Chondrocyte (in vitro differentiated cells): ENCODE measurements around the gene DCP2. TPM values are rescaled to one million over a fixed set of nuclear protein-coding genes. Genes with fewer than 3 reads are reported as not detected.
A peak's percentile ranks its signal among the peaks of the same experiment; 100 is the strongest.

Experiments
- DNase-seq: peaks from one replicate; pipeline ENCODE4 v3.0.0; 2021; ENCODE audit warnings: mixed read lengths, low spot score
- H3K27ac Mint-ChIP-seq: one replicate; pipeline ENCODE4 v1.8.0; 2021; ENCODE audit warnings: mild to moderate bottlenecking, moderate library complexity, mixed read lengths; ENCODE audit not compliant: unreplicated experiment
- H3K27me3 Mint-ChIP-seq: 2 replicates; pipeline ENCODE4 v1.8.0; 2021; ENCODE audit warnings: low read depth, mixed read lengths
- H3K36me3 Mint-ChIP-seq: 2 replicates; pipeline ENCODE4 v1.8.0; 2021; ENCODE audit warnings: low read depth, mixed read lengths
- H3K4me1 Mint-ChIP-seq: 2 replicates; pipeline ENCODE4 v1.8.0; 2021; ENCODE audit warnings: low read depth, mild to moderate bottlenecking, mixed read lengths
- H3K4me3 Mint-ChIP-seq: one replicate; pipeline ENCODE4 v1.8.0; 2021; ENCODE audit warnings: mild to moderate bottlenecking, moderate library complexity, mixed read lengths; ENCODE audit not compliant: unreplicated experiment
- H3K9me3 Mint-ChIP-seq: 2 replicates; pipeline ENCODE4 v1.8.0; 2021; ENCODE audit warnings: low read depth, mixed read lengths
- CTCF ChIP-seq: fragments of 200-600 bp; sonication (generic); IDR thresholded peaks from 2 replicates; pipeline ENCODE4 v1.5.0; 2021; ENCODE audit warnings: antibody characterized with exemption, mild to moderate bottlenecking, moderate library complexity
- total RNA-seq: library from RNA; stranded (reverse); gene quantifications from 3 replicates; pipeline ENCODE4 v1.2.1, GENCODE V29; 2021

Gene DCP2
- total RNA-seq, 1 donor from 2014 or later: 40.1 TPM

DNA sequence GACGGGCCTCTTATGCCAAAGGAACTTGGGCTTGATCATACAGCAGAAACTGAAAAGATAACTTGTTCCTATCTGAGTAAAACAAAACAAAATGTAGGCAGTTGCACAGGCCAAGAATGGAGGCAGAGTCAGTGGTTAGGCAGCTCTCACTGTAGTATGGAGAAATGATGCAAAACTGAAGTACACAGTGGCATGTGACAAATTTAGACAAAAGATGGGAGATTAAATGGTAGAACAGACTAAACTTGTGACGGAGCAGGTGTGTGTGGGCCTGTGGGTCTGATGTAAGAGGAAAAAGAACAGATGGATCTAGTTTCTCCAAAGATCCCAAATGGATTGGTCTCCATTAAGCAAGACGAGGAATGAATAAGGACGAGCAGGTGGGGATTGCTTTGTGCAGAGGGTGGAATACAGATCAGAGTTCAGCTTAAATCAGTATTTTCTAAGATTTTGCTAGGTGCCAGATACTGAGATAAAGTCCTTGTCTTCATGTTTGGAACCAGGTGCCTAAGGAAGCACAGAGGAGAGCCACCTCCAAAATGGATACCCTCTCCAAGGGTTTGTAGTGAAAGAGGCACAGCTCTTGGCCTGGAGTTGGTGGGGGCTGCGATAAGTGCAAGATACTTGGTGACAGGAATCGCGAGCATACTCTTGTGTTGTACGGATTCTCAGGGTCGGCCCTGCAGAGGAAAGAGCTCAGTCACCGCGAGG is 722 bp upstream of the DCP2 start:
- peaks cover 39% of the 10 kb centered on the region for H3K4me1 Mint-ChIP-seq
- H3K4me3 Mint-ChIP-seq: peak overlapping the region; percentile 98
- no peaks in the 10 kb centered on the region for H3K27me3 Mint-ChIP-seq
- TF ChIP-seq CTCF: no peak
- no peaks in the 10 kb centered on the region for H3K9me3 Mint-ChIP-seq
- H3K27ac Mint-ChIP-seq: peak overlapping the region; percentile 74
- no peaks in the 10 kb centered on the region for H3K36me3 Mint-ChIP-seq
- no peak for DNase-seq

- Mint-ChIP-seq H3K4me1 (peaks cover 45% of the 10 kb centered on the region), H3K36me3 (peaks cover 3% of the 10 kb centered on the region), H3K4me3 (peak overlapping the region; percentile 98), H3K9me3 (no peaks in the 10 kb centered on the region), H3K27ac (peak overlapping the region; percentile 99), H3K27me3 (no peaks in the 10 kb centered on the region)
- DNase-seq: no peak
- TF ChIP-seq CTCF: no peak
These were observed 853 bp downstream of the DCP2 start for GRCh38 chr5:112977440-112977861.

GRCh38 chr5:112978836-112979235 is 2.2 kb downstream of the DCP2 start:
- peaks cover 58% of the 10 kb centered on the region for H3K4me1 Mint-ChIP-seq
- no peak overlapping the region for H3K27ac Mint-ChIP-seq
- peak overlapping the region; percentile 98 for H3K4me3 Mint-ChIP-seq

DNA sequence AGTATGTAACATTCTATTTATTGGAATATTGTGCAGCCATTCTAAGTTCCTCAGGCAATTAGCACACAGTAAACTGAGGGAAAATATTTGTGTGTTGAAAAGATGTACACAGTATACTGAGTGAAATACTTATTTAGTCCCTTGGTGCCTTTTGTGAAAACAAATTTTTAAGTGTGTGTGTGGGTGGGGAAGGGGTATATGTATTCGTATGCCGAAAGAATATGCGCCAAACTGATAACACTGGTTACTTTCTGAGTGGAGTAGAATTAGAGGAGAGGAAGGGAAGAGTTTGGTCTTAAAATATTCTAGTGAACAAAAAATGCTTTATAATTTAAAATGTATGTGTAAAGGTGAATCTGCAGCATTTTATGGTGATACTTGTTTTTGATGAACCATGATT is 3.1 kb downstream of the DCP2 start:
- H3K9me3 Mint-ChIP-seq: no peaks in the 10 kb centered on the region
- peaks cover 3% of the 10 kb centered on the region for H3K36me3 Mint-ChIP-seq
- peaks cover 63% of the 10 kb centered on the region for H3K4me1 Mint-ChIP-seq
- H3K27me3 Mint-ChIP-seq: no peaks in the 10 kb centered on the region
- no peak overlapping the region for H3K27ac Mint-ChIP-seq
- no peak for TF ChIP-seq CTCF
- DNase-seq: no peak
- no peak overlapping the region for H3K4me3 Mint-ChIP-seq

More at GRCh38 chr5:112978836-112979235, 2.2 kb downstream of the DCP2 start:
- no peak for DNase-seq
- H3K9me3 Mint-ChIP-seq: no peaks in the 10 kb centered on the region
- no peak for TF ChIP-seq CTCF
- no peaks in the 10 kb centered on the region for H3K27me3 Mint-ChIP-seq
- peaks cover 3% of the 10 kb centered on the region for H3K36me3 Mint-ChIP-seq

DNA sequence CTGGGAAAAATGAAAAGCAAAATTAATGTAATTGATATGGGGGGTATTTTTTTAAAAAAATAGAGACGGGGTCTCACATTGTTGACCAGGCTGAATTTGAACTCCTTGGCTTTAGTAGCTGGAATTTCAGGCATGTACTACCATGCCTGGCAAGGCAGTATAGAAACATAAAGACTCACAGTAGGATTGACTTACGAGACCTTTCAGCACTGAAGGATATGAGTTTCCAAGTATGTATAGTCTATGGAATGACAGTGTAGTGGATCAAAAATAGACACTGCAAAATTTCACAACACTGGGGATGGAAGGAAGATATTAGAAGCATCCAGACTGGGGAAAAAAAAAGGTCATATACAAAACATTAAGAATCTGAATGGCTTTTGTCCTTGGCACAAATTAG is 6.8 kb downstream of the DCP2 start:
- peak overlapping the region; percentile 14 for H3K27ac Mint-ChIP-seq
- H3K27me3 Mint-ChIP-seq: no peaks in the 10 kb centered on the region
- no peak for DNase-seq
- no peak overlapping the region for H3K4me3 Mint-ChIP-seq
- no peak for TF ChIP-seq CTCF
- peaks cover 3% of the 10 kb centered on the region for H3K36me3 Mint-ChIP-seq
- peaks cover 46% of the 10 kb centered on the region for H3K4me1 Mint-ChIP-seq
- H3K9me3 Mint-ChIP-seq: no peaks in the 10 kb centered on the region
